Liver (tissue), 9 donors: ENCODE measurements around the gene TMEM117. TPM values are rescaled to one million over a fixed set of nuclear protein-coding genes. Genes with fewer than 3 reads are reported as not detected.
"Not testable (repeated sequence)": the region's sequence is repeated elsewhere in the genome, so short reads cannot be mapped to it uniquely, and the experiment has no call there.

ENCODE experiments used
- DNase-seq: peaks from one replicate; pipeline ENCODE4 v3.0.0-alpha.2; 2017; ENCODE audit warnings: low spot score
- H3K27ac ChIP-seq, 2 donors: one replicate each; pipeline ENCODE4 v1.7.0; 2013; ENCODE audit warnings: inconsistent platforms in 2 of 2, low read length in 2 of 2, control low read depth in 1 of 2, low read depth in 1 of 2, mild to moderate bottlenecking in 1 of 2
- H3K27me3 ChIP-seq, 4 donors: one replicate each; pipeline versions ENCODE4 v1.6.1 to v1.7.0; 2013; ENCODE audit warnings: low read length in 3 of 4, inconsistent platforms in 1 of 4, mild to moderate bottlenecking in 1 of 4, moderate library complexity in 1 of 4; ENCODE audit not compliant: control insufficient read depth in 4 of 4, insufficient read depth in 4 of 4
- H3K36me3 ChIP-seq, 4 donors: one replicate each; pipeline versions ENCODE4 v1.6.1 to v1.7.0; 2013; ENCODE audit warnings: low read length in 3 of 4, mild to moderate bottlenecking in 3 of 4, low read depth in 1 of 4, moderate library complexity in 1 of 4; ENCODE audit not compliant: control insufficient read depth in 4 of 4, insufficient read depth in 3 of 4
- H3K4me1 ChIP-seq, 4 donors: one replicate each; pipeline versions ENCODE4 v1.6.1 to v1.7.0; 2013; ENCODE audit warnings: low read length in 3 of 4, mild to moderate bottlenecking in 3 of 4, moderate library complexity in 1 of 4; ENCODE audit not compliant: control insufficient read depth in 4 of 4, insufficient read depth in 4 of 4
- H3K4me3 ChIP-seq, 3 donors: one replicate each; pipeline versions ENCODE4 v1.6.1 to v1.7.0; 2013; ENCODE audit warnings: low read length in 3 of 3, control low read depth in 1 of 3, low read depth in 1 of 3, mild to moderate bottlenecking in 1 of 3
- H3K9ac ChIP-seq, 2 donors: one replicate each; pipeline ENCODE4 v1.7.0; 2013; ENCODE audit warnings: low read length in 2 of 2, mild to moderate bottlenecking in 2 of 2, moderate library complexity in 2 of 2, control low read depth in 1 of 2, low read depth in 1 of 2
- H3K9me3 ChIP-seq, 4 donors: one replicate each; pipeline versions ENCODE4 v1.6.1 to v1.7.0; 2013; ENCODE audit warnings: low read length in 3 of 4; ENCODE audit not compliant: control insufficient read depth in 4 of 4
- ATF3 ChIP-seq: IDR thresholded peaks from 2 replicates; pipeline ENCODE4 v1.6.1; 2016; ENCODE audit warnings: antibody characterized with exemption
- EGR1 ChIP-seq, 2 donors: IDR thresholded peaks; 2 replicates each; pipeline ENCODE4 v1.6.1; 2016 to 2018; ENCODE audit warnings: antibody characterized with exemption in 2 of 2, low read depth in 2 of 2
- FOXA1 ChIP-seq: IDR thresholded peaks from 2 replicates; pipeline ENCODE4 v1.6.1; 2016; ENCODE audit warnings: antibody characterized with exemption
- FOXA2 ChIP-seq: IDR thresholded peaks from 2 replicates; pipeline ENCODE4 v1.6.1; 2016; ENCODE audit warnings: antibody characterized with exemption
- GABPA ChIP-seq, 2 donors: IDR thresholded peaks in 1 of 2; conservative IDR thresholded peaks in 1 of 2; 2 replicates each; pipeline ENCODE4 v1.6.1; 2016; ENCODE audit warnings: antibody characterized with exemption in 2 of 2, mild to moderate bottlenecking in 1 of 2, moderate library complexity in 1 of 2
- HNF4A ChIP-seq, 2 donors: conservative IDR thresholded peaks; 2 replicates each; pipeline ENCODE4 v1.6.1; 2016; ENCODE audit warnings: antibody characterized with exemption in 2 of 2, mild to moderate bottlenecking in 2 of 2
- JUND ChIP-seq, 2 donors: IDR thresholded peaks; 2 replicates each; pipeline ENCODE4 v1.6.1; 2016; ENCODE audit warnings: antibody characterized with exemption in 2 of 2
- NR2F2 ChIP-seq: IDR thresholded peaks from 2 replicates; pipeline ENCODE4 v1.6.1; 2016; ENCODE audit warnings: antibody characterized with exemption
- RAD21 ChIP-seq, 2 donors: IDR thresholded peaks; 2 replicates each; pipeline ENCODE4 v1.6.1; 2016; ENCODE audit warnings: antibody characterized with exemption in 2 of 2, mild to moderate bottlenecking in 2 of 2
- REST ChIP-seq: IDR thresholded peaks from 2 replicates; pipeline ENCODE4 v1.6.1; 2016; ENCODE audit warnings: antibody characterized with exemption, mild to moderate bottlenecking
- RXRA ChIP-seq, 2 donors: IDR thresholded peaks; 2 replicates each; pipeline ENCODE4 v1.6.1; 2017 to 2018; ENCODE audit warnings: antibody characterized with exemption in 2 of 2, mild to moderate bottlenecking in 1 of 2
- SP1 ChIP-seq: IDR thresholded peaks from 2 replicates; pipeline ENCODE4 v1.6.1; 2018; ENCODE audit warnings: antibody characterized with exemption, mild to moderate bottlenecking
- TAF1 ChIP-seq: conservative IDR thresholded peaks from 2 replicates; pipeline ENCODE4 v1.6.1; 2016; ENCODE audit warnings: antibody characterized with exemption, mild to moderate bottlenecking
- YY1 ChIP-seq: IDR thresholded peaks from 2 replicates; pipeline ENCODE4 v1.6.1; 2016; ENCODE audit warnings: antibody characterized with exemption, mild to moderate bottlenecking
- WGBS: extraction: QIAGEN DNeasy Blood & Tissue Kit; methylation state at CpG from one replicate; pipeline ENCODE4 v1.1.7; 2013; 5-methylcytosine and 5-hydroxymethylcytosine counted together
- polyA plus RNA-seq, 2 donors: library from polyadenylated mRNA; stranded (reverse) in 1 of 2; unstranded in 1 of 2; fragments of 200-250 nt in 1 of 2; fragments of >200 nt in 1 of 2; fragmentation: Nextera tagmentation in 1 of 2; extraction: Ambion mirVana in 1 of 2; gene quantifications; one replicate each; pipeline versions ENCODE4 v1.2.1 to v1.2.3, GENCODE V29; 2013 to 2015
- total RNA-seq, 2 donors: library from RNA; depleted of rRNA; stranded (reverse); fragments of >200 nt; gene quantifications; one replicate each; pipeline ENCODE4 v1.2.3, GENCODE V29; 2014
- TF ChIP-seq, protein P1 (sequence below): IDR thresholded peaks from 2 replicates; pipeline ENCODE4 v1.6.1; 2016; ENCODE audit warnings: antibody characterized with exemption
- TF ChIP-seq, protein P2 (sequence below): fragments of 150-350 bp; IDR thresholded peaks from 2 replicates; pipeline ENCODE4 v1.5.1; 2017; ENCODE audit warnings: improper control_type of control experiment, low read depth, low read length; ENCODE audit not compliant: missing input control
- TF ChIP-seq, protein P3 (sequence below): IDR thresholded peaks from 2 replicates; pipeline ENCODE4 v1.6.1; 2016; ENCODE audit warnings: antibody characterized with exemption
- donor health status: healthy.
- donor health status: healthy.
- donor health status: healthy.
- donor health status: healthy.
- donor health status: healthy.

The TMEM117 gene
- total and polyA plus RNA-seq, 4 donors = 2.0 to 5.9 (median 3.9) TPM

GRCh38 chr12:44026046-44026445 lies 190.2 kb downstream of the TMEM117 start:
- no peaks in the 10 kb centered on the region for H3K4me1 ChIP-seq
- H3K4me3 ChIP-seq = no peak overlapping the region
- no peak overlapping the region for H3K27ac ChIP-seq
- no peak overlapping the region for H3K9ac ChIP-seq
- H3K27me3 ChIP-seq = no peaks in the 10 kb centered on the region
- 97% methylated on average over 2 of the region's 2 CpGs for WGBS
- no peaks in the 10 kb centered on the region for H3K36me3 ChIP-seq
- H3K9me3 ChIP-seq = no peaks in the 10 kb centered on the region
- TF ChIP-seq REST (no peak), ATF3 (no peak), HNF4A (conservative IDR thresholded peaks at IDR 0.05) (no peak), RXRA (IDR thresholded peaks at IDR 0.05) (no peak), NR2F2 (no peak), YY1 (no peak), TAF1 (no peak), FOXA2 (no peak), GABPA (IDR thresholded peaks at IDR 0.05 in 1 of 2, conservative IDR thresholded peaks at IDR 0.05 in 1 of 2) (no peak), SP1 (no peak), JUND (IDR thresholded peaks at IDR 0.05) (no peak), FOXA1 (no peak), RAD21 (IDR thresholded peaks at IDR 0.05) (no peak), EGR1 (IDR thresholded peaks at IDR 0.05; ENCODE audit: low read depth in 2 of 2) (no peak)
- TF ChIP-seq, protein P1, sequence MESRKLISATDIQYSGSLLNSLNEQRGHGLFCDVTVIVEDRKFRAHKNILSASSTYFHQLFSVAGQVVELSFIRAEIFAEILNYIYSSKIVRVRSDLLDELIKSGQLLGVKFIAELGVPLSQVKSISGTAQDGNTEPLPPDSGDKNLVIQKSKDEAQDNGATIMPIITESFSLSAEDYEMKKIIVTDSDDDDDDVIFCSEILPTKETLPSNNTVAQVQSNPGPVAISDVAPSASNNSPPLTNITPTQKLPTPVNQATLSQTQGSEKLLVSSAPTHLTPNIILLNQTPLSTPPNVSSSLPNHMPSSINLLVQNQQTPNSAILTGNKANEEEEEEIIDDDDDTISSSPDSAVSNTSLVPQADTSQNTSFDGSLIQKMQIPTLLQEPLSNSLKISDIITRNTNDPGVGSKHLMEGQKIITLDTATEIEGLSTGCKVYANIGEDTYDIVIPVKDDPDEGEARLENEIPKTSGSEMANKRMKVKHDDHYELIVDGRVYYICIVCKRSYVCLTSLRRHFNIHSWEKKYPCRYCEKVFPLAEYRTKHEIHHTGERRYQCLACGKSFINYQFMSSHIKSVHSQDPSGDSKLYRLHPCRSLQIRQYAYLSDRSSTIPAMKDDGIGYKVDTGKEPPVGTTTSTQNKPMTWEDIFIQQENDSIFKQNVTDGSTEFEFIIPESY = no peak
- TF ChIP-seq, protein P2, sequence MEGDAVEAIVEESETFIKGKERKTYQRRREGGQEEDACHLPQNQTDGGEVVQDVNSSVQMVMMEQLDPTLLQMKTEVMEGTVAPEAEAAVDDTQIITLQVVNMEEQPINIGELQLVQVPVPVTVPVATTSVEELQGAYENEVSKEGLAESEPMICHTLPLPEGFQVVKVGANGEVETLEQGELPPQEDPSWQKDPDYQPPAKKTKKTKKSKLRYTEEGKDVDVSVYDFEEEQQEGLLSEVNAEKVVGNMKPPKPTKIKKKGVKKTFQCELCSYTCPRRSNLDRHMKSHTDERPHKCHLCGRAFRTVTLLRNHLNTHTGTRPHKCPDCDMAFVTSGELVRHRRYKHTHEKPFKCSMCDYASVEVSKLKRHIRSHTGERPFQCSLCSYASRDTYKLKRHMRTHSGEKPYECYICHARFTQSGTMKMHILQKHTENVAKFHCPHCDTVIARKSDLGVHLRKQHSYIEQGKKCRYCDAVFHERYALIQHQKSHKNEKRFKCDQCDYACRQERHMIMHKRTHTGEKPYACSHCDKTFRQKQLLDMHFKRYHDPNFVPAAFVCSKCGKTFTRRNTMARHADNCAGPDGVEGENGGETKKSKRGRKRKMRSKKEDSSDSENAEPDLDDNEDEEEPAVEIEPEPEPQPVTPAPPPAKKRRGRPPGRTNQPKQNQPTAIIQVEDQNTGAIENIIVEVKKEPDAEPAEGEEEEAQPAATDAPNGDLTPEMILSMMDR = no peak
- TF ChIP-seq, protein P3, sequence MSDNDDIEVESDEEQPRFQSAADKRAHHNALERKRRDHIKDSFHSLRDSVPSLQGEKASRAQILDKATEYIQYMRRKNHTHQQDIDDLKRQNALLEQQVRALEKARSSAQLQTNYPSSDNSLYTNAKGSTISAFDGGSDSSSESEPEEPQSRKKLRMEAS = no peak
- DNase-seq = no peak

DNA sequence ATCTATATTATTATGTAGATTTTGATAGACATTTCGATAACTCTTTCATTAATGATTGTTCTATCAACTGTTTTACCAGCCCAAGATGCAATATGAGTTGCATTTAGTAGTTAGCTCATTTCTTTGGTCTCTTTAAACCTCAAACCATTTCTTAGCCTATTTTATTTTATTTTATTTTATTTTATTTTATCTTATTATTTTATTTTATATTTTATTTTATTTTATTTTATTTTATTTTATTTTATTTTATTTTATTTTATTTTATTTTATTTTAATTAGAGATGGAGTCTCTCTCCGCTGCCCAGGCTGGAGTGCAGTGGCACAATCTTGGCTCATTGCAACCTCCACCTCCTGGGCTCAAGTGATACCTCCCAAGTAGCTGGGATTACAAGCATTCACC lies 191.0 kb downstream of the TMEM117 start:
- 94% methylated on average over 2 of the region's 2 CpGs for WGBS
- H3K9ac ChIP-seq, DNase-seq: not testable (repeated sequence)

More for the DNA sequence above, 191.0 kb downstream of the TMEM117 start:
- H3K9me3 ChIP-seq, H3K36me3 ChIP-seq, H3K27ac ChIP-seq, H3K4me1 ChIP-seq, H3K4me3 ChIP-seq, H3K27me3 ChIP-seq: not testable (repeated sequence)
